HS-27A (cell line): ENCODE measurements around the gene GPR35.
"Not testable (repeated sequence)": the region's sequence is repeated elsewhere in the genome, so short reads cannot be mapped to it uniquely, and the experiment has no call there.

Source experiments
- DNase-seq: peaks from one replicate; pipeline ENCODE4 v3.0.0-alpha.2; 2012; ENCODE audit warnings: low read depth, missing footprints

Gene GPR35

DNA sequence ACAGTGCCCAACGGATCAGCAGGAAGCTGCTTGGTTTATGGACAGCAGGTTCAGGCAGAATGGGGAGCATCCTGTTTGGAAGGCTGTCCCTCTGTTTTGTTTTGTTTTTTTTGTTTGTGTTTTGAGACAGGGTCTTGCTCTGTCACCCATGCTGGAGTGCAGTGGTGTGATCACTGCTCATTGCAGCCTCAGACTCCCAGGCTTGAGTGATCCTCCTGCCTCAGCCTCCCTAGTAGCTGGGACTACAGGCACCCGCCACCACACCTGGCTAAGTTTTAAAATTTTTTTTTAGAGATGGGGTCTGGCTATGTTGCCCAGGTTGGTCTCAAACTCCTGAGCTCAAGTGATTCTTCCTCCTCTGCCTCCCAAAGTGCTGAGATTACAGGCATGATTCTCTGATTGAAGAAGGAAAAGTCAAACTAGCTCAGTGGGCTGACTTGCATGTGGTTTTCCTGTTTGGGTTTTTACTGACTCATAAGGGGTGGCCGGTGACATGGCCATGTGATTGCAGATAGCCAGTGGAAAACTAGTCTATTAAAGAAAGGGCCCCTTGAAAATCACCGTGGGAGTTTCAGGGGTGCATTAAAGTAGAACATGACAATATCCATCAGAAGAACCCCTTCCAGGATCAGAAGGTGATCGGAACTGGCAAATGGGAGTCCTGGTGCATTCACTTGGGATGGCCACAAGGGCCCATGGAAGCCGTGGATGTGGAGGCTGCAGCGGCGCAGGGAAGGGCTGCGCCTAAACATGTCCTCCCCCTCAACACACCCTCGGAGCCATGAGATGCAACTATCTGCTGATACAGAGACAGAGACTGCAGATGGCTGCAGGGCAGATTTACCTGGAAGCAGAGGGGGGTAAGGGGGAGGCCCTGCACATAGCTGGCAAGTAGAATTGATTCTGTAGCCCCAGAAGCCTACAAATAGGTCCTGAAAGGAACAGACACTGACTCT, 30.9 kb downstream of the GPR35 start:
- DNase-seq, result no peak

DNA sequence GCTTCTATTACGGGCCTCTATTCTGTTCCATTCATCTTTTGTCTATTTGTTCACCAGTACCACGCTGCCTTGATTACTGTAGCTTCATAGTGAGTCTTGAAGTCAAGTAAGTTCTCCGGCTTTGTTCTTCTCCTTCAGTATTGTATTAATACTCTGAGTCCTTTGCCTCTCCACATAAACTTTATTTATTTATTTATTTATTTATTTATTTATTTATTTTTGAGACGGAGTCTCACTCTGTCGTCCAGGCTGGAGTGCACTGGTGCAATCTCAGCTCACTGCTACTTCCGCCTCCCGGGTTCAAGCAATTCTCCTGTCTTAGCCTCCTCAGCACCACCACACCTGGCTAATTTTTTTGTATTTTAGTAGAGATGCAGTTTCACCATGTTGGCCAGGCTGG, 34.6 kb downstream of the GPR35 start:
- DNase-seq, result not testable (repeated sequence)

DNA sequence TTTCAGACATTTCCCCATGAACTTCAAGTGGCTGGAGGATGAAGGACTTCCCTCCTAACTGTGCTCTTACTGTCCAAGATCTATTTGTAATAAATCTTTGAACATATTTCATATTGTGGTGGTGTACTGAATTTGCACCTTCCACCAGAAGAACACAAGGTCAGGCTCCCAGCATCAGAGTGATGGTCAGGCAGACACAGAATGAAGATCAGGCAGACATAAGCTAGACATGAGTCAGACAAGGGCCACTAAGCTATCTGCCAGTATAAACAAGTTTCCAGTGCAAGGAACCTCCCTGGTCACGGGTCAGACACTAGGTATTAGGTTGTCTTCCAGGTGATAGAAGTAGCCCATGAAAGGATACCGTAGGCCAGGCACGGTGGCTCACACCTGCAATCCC, 37.4 kb downstream of the GPR35 start:
- DNase-seq, result no peak

DNA sequence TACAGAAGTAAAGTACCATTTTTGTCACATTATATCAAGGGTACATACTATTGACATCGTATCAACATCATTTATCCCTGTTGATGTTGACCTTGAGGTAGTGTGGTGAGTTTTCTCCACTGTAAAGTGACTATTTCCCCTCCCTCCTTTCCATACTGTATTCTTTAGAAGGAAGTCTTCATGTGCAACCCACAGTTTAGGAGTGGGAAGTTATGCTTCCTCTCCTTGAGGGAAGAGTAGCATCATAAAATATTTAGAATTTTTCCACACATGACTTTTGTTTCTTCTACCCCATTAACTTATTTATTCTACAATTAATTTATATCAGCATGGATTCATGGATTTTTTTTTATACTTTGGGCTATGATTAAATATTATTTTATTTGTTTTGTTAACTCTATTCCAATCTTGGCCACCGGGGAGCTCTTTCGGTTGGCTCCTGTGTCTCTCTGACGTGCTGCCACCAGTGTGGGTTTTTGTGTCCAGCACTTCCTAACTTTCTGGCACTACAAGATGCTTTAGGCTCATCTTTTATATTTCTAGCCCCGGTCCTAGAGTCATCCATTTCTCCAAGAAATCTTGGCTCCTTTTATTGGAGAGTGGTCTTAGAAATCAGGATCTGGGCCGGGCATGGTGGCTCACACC, 38.4 kb downstream of the GPR35 start:
- DNase-seq, result no peak

DNA sequence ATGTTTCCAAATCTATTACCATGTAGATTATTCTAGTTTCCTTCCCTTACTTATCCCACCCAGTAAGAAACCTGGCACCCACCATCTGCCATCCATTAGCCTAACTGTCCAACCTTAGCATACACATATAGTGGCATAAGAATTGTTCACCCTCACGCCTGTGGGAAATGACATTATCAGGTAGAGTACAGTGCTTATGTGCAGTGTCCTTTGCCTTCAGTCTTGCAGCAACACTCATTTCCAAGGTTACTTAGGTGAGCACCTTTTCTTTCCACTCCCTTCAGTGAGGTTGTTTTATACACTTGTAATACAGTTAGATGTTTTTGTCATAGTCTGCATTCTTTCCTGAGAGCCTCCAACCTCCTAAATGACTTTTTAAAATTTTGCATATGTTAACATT, 39.3 kb downstream of the GPR35 start:
- no peak for DNase-seq

DNA sequence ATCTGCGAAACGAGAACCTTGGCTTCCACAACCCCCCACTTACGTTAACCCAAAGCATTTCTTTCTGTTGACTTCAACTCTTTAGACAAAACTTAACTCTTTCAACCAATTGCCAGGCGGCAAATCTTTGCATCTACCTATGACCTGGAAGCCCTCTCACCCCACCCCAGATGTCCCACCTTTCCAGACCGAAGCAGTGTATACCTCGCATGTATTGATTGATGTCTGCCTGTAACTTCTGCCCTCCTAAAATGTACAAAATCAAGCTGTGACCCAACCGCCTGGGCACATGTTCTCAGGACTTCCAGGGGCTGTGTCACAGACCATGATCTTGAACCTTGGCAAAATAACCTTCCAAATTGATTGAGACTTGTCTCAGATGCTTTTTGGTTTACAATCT, 45.1 kb downstream of the GPR35 start:
- no peak for DNase-seq

DNA sequence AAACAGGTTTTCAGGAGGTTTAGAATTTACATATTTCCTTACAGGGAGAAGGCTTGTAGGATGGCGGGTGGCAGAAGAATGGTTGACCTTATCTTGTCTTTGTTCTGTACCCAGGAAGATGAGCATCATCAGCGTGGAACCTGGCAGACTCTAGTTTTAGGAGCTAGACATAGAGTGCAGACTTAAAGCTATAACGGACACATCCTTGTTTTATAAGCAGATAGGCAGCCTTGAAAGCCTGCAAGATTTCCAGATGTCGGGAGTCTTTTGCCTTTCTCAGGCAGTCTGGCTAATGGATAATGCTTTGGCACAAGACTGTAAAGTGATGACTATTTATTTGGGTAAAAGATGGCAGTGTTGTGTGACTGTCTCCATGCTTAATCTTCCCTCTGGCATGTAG, 45.7 kb downstream of the GPR35 start:
- DNase-seq, result no peak

DNA sequence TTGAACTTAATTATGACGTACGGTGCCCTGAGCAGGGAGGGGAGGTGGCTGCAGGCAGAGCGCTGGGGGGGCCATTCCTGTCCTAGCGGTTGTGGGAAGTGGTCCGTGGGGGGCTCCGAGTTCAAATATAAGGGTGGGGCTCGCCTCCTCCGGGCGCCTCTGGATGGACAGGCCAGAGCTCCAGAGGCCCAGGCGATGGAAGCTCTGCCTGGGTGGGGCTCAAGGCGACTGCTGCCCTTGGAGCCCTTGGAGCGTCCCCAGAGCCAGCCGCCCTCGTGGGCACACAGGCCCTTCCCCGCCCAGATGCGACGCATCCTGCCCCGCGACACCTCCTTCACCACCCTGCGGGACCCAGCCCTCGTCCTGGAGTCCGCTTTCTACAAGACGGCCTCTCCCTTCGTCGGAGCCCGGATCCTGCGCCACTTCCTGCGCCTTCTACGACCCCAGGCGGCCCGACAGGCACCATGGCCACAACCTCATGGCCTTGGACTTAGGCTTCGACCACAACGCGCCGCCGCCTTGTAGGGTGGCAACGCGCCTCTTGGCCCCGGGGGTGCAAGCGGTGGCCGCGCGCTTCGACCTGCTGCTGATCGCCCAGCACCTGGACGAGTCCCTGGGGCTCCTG, 46.9 kb downstream of the GPR35 start:
- DNase-seq, result no peak

DNA sequence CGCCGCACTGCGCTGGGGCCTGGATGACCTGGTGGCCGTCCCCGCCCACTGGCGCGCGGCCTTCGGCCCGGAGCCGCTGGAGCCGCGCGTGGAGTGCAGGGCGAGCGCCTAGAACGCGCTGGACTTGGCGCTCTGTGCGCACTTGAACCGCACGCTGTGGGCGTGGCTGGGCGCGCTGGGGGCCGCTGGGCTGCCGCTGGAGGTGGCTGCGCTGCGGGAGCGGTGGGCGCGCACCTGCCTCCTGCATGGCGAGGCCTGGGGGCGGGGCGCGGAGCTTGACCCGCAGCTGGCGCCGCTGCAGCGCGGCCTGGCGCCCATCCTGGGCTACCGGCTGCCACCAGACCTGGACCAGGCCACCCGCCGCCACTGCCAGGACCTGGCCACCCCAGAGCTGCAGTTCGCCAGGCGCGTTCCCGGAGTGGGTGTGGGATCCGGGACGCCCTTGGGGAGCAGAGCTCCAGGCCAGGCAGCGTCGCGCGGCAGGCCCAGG, 47.5 kb downstream of the GPR35 start:
- DNase-seq, result no peak

DNA sequence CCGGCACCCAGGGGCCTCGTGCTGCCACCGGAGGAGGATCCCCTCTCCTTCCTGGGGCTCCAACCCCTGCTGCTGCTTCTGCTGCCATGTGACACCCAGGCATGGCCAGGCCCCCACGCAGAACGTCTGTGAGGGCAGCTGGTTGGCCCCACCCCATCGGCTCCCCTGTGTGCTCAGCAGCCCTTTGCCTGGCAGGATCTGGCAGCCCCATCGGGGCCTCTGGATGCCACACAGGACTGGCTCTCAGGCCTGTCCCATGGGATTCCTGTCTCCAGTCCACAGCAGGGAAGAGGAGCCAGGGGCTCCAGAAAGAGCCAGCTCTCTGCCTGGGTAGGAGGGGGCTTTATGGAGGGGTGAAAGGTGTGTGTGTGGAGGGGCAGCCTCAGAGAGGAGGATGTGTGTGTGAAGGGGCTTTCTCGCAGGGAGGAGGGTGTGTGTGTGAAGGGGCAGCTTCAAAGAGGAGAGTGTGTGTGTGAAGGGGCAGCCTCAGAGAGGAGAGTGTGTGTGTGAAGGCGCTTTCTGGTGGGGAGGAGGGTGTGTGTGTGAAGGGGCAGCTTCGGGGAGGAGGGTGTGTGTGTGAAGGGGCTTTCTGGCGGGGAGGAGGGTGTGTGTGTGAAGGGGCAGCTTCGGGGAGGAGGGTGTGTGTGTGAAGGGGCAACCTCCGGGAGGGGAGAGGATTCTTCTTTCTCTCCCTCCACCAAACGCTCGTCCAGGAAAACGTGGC, 49.3 kb downstream of the GPR35 start:
- DNase-seq, result not testable (repeated sequence)

DNA sequence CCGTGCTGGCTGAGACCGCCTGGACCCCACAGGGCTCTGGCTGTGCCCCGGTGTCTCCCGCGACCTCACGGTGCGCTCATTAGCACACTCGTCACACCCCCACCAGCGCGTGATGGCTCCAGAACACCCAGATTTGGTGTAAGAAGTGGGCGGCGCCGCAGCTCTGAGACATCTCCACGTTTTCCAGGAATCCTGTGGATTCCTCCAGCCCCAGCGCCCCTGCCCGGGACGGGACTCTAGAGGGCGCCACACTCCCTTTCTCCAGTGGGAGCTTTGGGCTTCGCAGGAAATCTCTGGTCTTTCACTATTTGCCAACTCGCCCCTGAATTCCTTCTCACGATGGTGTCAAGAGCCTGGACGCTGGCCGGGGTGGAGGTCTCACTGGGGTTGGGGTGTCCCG, 50.1 kb downstream of the GPR35 start:
- DNase-seq, result not testable (repeated sequence)

DNA sequence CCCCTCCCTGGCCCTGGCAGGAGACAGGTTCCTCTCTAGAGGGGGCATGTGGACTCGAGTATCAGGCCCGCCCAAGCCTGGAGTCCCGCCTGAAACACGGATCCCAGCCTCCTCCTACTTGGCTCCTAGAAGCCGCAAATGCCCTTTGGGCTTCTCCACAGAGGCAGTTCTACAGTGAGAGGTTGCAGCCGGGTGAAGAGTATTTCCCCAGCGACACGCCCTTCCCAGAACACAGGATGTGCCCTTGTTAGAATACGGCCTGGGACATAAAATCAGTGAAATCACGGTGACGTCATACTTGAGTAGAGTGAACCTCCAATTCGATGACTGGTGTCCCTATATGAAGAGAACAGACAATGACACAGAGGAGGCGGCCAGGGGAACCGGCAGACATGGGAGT, 52.8 kb downstream of the GPR35 start:
- not testable (repeated sequence) for DNase-seq

DNA sequence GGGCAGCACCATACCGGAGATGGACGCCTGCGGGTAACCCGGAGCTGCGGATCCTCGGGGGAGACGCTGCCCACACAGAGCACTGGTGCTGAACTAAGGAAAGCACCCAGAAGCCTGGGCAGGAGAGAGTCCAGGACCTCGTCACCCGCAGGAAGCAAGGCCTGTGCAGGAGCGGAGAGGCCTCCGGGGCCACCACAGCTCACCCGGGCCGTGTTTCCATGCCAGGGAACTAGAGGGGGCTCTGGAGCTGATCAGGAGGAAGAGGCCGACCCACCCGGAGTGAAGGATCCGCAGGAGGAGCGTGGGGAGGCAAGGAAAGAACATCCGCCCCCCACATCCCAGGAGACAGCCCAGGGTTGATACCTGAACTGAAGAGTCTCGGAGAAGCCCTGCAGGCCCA, 53.6 kb downstream of the GPR35 start:
- DNase-seq, result not testable (repeated sequence)

DNA sequence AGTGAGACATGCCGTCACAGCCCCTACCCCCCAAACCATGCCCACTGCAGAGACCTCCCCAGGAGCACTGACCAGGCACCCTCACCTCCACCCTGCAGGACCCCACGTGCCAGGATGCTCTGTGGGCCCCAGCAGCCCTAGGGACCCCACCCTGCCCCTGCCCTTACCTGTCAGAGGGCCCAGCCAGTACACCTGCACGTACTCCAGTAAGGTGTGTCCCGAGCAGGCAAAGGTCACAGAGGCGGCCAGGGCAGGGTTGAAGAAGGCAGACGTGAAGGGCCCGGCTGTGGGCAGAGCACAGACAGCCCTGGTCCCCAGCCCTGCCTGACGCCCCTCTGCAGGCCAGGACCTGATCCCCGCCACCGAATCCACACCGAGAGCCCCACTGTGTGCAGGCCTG, 54.9 kb downstream of the GPR35 start:
- not testable (repeated sequence) for DNase-seq
